ENCODE results near the gene PCSK2.

The PCSK2 gene

GRCh38 chr20:17343091-17343490, 116.3 kb downstream of the PCSK2 start:
- no peak for DNase-seq

DNA sequence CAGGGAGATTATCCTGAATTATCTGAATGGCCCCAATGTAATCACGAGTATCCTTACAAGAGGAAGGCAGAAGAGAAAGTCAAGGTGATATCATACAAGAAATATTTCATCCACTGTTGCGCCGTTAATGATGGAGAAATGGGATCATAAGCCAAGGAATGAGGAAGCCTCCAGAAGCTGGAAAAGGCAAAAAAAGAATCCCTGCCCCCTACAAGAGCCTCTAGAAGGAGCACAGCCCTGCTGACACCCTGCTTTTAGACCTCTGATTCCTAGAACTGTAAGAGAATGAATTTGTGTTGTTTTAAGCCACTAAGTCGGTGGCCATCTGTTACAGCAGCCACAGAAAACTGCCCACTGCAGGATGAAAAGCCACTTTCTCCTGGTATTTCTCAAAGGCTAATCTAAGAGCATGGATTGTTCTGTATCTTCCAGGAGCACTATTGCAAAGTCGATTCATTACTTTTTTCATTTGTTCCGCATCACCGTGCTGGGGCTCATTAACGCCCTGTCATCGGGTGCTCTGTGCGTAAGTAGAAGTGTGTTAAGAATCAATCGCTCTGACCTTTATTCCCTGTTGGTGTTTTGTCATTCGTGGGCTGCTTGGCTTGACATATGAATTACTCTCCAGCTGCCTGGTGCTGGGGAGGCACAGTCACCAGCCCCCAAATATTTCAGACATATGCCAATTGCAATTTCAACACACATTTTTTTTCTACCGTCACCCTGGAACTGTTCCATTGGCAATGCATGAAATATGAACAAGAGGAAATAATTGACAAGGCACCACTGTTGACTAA, 117.0 kb downstream of the PCSK2 start:
- no peak for DNase-seq

- no peak for DNase-seq
Measured at GRCh38 chr20:17344790-17345189, 118.0 kb downstream of the PCSK2 start.

DNA sequence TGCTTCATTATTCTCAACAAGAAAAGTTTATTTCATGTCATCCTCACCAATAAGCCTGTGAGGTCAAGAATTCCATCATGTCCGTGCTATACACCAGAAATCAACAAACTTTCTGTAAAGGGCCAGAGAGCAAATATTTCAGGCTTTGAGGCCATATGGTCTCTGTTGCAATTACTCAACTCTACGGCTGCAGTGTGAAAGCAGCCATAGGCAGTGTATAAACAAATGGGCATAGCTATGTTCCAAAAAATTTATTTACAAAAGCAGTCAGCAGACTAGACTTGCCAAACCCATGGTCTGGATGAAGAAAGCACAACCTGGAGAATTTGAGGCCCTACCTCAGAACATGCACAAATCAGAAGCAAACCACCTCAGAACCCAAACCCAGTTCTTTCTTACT, 118.5 kb downstream of the PCSK2 start:
- DNase-seq: no peak

- DNase-seq: no peak
Measured at GRCh38 chr20:17350321-17350720, 123.5 kb downstream of the PCSK2 start.

DNA sequence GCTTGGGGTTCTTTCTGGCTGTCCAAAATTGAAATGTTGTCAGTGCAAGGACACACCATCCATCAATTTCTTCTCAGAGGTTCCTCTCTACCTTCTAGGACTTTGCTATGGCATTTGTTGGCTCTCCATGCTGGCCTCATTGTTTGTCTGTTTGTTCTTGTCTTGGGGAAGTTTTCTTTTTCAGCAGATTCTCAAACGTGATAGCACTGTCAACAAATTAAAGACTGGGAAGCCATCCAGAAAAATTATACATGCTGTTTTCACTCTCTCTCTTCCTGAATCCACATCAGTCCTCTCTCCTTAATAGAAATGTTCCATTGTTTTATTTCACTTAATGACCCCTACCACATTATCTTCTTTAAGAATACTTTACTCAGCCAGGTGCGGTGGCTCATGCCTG, 130.4 kb downstream of the PCSK2 start:
- no peak for DNase-seq

DNA sequence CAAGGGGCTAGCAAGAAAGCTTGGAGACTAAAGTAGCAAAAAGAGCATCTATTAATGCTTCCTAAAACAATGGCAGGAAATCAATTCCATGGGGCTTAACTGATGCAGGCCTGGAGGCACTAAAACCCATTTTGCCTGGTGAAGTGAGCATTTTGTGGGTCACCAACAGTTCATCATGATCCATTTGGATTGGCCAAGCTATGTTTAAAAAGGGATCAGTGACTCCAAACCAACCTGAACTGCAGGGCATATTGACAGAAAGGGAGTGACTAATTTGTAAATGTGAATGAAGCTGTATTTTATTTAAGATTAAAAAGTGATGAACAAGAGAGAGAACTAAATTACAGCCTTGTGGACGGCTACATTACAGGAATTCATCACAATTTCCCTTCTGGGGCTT, 132.0 kb downstream of the PCSK2 start:
- DNase-seq: no peak

- DNase-seq: no peak
Measured at GRCh38 chr20:17364681-17365080, 137.8 kb downstream of the PCSK2 start.

- DNase-seq: no peak
Measured at GRCh38 chr20:17365831-17366230, 139.0 kb downstream of the PCSK2 start.

DNA sequence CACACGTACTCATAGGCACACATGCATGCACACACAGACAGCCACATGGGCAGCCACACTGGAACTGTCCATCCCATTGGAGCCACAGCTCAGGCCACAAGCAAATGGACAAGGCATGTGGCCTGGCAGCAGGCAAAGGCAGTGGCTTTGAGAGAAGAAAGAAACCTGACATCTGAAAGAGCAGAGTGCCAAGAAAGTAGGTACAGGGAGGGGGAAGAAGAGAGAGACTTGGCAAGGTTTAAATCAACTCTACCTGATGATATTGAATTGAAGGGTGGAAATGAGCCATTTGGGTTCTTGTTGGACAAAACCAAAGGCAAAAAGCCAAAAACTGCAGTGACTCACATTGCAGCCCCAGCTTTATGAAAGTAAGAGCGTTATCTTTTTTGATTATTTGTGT, 142.7 kb downstream of the PCSK2 start:
- DNase-seq: no peak

DNA sequence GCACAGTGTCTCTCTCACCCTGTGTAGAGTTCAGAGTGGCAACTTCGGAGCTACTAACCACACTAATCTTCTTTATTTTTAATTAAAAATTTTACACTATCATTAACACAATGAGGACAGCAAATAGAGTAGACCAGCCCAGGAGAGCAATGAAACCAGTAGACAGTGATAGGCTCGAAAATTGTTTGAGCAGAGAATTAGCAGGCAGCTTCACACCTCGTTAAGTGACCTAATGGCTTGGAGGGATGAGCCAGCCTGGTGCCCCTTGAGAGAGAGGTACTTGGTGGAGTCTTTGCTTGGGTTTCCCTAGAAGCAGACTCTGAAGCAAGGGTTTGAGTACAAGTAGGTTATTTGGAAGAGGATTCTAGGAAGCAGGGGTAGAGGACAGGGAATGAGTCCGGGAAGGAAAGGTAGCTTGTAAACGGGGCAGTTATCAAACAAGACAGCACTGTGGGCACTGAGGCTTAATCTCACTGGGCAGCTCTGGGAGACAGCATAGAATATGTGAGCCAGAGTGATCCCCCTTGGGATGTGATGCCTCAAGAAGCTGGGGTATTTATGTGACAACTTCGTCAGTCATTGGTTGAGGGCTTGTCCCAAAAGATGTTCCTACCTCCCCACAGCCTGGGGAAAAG, 146.1 kb downstream of the PCSK2 start:
- DNase-seq: no peak

DNA sequence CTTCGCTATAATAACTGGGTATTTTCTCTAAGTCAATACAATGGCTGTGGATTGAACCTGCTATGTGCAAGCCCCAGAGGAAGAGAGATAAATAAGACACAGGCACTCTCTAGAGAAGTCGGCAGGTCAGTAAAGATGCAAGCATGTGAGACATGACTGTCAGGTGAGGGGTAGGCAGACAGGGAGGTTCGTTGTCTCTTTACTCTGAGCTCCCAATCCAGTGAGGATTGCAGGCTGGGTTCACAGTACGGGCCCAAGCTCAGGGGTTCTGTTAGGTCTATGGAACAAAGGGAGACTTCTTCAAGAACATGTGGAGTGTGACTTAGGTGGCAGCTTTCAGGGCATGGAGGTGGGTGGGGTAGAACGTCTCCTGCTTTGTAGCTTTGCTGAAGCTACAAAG, 147.2 kb downstream of the PCSK2 start:
- no peak for DNase-seq

GRCh38 chr20:17376031-17376430, 149.2 kb downstream of the PCSK2 start:
- DNase-seq: no peak

DNA sequence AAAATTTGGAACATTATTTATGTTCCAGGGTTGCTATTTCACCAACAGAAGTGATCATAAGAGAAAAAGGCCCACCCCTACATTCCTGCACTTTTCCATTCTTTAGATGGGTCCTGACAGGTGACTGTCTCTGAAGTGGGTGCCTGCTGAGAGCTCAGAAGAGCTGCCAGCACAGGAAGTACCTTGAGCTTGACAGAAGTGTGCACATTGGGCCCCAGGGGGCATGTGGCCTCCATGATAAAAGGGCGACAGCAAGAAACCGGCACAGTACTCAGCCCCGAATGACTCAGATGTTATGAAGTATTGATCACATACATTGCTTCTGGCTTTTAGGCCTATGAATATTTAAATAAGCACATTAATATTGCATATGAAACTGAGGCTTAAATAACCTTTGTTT, 150.4 kb downstream of the PCSK2 start:
- no peak for DNase-seq

GRCh38 chr20:17379651-17380050, 152.8 kb downstream of the PCSK2 start:
- no peak for DNase-seq

DNA sequence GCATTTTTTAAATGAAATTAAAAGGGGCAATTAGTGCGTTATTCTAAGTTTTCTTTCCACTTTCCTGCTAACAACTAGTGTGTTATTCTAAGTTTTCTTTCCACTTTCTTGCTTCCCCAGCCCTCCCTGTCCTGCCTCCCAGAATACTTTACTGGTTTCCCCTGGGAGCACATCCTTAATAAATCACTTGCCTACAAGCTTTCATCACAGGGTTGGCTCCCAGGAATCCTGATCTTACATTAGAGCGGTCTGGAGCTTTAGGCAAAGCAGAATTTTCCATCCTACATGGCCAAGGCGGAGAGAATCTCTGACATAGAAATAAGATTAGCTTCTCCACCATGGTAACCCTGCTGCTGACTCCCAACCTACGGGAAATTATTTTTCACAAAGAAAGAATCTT, 154.0 kb downstream of the PCSK2 start:
- DNase-seq: no peak

DNA sequence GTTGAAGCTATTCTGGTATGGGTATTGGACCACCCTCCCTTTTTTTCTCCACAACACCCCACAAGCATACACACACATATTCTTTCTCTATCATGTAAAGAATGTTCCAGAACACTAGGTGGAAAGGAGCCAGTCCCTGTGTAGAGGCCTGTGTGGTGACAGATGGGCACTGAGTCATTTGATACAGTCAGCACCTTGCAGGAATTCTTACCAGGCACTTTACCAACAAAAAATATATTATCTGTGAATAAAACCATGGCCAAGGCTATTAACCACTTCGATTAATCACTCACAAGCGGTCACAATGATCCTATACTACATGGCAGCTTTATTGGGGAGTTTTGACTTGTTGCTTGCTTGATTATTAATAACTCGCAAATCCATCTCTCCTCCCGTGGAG, 154.9 kb downstream of the PCSK2 start:
- DNase-seq: no peak

GRCh38 chr20:17385798-17386197, 159.0 kb downstream of the PCSK2 start:
- DNase-seq: no peak

GRCh38 chr20:17390655-17391054, 163.8 kb downstream of the PCSK2 start:
- DNase-seq: no peak

GRCh38 chr20:17391127-17391771, 164.4 kb downstream of the PCSK2 start:
- DNase-seq: no peak

DNA sequence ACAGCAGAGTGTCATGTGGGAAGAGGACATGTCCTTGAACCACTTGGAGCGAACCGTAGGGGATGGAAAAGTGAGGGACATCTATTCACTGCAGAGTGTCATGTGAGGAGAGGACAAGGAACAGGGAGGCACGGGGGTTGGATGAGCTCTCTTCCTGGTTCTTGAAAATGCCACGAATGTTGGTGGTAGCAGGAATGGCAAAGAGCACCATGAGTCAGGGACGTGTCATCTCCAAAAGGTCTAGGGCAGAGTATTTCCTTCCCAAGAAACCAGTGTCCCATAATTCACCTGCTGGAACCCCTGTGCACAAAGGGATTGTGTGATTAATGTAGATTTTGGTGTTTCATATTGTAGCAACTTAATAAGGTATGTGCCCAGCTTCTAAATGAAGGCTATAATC, 167.6 kb downstream of the PCSK2 start:
- DNase-seq: no peak

DNA sequence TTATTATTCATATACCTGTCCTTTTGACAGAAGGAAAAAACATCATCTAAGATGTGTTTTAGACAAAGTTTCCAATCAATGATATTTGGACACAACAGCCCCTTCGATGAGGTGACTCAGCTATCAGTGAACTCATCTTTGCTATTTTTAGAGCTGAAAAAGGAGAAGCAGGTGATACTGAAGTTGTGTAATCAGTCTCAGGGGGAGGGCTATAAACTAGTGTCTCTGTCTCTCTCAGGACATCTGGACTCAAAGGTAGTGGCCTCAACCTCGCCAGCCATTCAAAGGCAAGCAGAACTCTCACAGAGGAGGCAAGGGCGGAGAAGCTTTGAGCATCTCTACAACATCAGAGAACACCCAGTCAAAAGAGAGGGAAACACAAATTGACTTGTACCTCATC, 168.9 kb downstream of the PCSK2 start:
- no peak for DNase-seq

DNA sequence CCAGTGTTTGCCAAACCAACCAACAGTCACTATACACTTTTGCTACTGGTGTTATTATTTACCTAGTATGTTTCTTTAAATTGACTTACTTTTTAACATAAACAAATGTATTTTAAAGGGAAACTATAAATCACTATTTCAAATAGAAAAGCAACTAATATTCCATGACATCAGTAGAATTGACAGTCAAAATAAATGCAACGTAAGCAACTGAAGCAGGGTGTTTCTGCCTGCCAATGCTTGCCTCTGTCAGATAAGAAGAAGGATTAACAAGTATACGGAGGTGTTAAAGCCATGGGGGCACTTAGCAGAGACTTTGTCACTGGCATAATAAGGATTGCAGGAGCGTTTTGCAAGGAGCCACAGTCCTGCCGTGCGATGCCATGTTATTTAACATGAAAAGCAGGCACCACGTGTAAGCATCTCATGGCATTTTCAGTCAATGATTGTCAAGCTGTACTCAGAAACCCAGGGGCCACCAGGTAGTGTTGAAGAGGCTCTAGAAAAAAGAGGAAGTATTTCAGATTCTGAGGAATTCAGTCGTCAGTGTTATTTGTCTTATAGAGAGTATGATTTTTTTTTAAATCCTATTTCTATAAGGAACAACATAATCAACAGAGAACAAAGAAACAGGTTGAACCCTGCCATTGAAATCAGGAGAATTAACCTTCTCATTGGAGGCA, 172.6 kb downstream of the PCSK2 start:
- DNase-seq: no peak

DNA sequence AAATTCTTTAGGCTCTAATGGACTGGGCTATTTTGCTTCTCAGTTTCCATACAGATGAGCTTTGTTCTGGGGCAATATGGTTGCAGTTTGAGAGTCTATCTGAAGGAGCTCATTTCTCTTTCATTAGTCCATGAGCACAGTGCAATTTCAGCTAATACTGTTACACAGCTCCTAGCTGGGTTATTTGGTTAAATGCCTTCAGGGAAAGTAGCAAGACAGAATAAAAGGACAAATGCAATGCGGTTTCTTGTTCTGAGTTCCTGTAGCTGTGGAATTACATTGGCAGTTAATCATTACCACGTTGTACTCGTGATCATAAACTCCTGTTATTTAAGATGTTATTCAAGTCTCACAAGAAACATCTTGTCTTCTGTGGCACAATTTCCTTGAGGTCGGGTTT, 176.6 kb downstream of the PCSK2 start:
- no peak for DNase-seq
